ENCODE measurements around the gene TUBG2.

The TUBG2 gene

DNA sequence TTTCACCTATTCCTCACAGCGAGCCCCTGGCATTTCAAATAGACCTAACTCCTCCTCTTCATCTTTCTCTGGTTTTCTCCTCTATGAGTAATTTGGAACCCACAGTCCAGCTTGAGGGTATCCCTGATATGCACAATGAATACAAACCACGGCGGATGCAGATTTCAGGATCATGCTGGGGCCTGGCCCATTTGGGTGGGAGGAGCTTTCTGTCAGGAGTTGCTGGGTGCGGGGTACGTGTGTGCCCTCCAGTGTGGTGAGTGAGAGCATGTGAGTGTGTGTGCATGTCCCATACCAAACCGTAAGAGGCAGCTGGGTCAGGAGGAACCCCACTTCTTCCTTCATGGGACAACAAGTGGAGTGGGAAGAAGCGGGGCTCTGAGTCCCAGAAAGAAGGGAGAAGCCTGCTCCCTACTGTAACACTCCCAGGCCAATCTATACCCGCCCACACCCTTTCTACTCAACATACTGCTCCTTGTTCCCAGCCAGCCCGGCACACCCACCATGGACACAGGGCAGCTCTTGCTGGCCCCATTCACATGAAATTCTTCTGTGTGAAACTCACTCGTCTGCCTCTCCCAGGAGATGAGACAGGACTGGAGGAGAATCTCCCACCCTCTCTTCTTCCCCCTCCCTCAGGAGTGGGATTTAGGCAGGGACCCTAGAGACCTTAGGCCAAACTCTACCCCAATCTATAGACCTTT, 41.7 kb downstream of the TUBG2 start:
- no peak for DNase-seq

GRCh38 chr17:42702446-42702845, 43.4 kb downstream of the TUBG2 start:
- no peak for DNase-seq

DNA sequence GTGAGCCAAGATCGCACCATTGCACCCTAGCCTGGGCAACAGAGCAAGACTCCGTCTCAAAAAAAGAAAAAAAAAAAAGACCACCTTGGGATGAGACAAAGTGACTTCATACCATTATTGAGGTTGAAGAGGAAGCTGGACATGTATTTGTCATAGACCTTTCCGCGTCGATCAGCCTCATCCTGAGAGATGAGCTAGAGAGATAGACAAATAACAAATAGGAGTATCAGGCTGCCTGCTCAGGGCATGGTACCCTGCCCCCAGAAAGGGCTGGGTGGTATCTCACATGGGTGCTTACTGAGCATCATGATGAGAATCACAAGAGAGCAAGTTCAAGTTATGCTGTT, 45.4 kb downstream of the TUBG2 start:
- DNase-seq: no peak

DNA sequence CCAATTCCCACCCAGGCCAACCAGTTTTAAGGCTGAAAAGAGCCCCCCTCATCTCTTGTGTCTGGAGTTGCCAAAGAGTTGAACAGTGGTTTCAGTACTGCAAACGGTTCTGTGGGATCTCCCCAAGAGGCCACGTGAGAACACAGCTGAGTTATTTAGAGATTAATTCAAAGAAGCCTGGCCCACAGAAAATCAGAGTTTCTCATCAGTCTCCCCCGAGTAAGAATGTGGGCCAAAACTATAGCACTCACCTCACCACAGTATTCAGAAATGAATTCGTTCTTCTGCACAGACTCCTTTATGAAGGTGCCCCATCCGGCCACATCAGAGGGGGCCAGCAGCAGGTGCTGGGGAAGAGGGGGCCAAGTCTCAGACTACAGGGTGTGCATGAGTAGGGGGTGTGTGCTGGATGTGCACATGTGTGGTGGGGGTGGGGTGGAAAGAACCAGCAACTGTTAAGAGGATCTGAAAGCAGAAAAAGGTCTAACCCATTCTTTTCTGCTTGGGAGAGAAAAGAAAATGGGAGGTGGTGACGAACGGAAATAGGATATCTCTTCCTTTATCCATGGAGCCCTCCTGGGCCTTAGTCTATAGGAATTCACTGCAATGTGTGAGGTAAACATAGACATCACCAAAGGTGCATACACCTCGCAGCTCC, 45.9 kb downstream of the TUBG2 start:
- no peak for DNase-seq

DNA sequence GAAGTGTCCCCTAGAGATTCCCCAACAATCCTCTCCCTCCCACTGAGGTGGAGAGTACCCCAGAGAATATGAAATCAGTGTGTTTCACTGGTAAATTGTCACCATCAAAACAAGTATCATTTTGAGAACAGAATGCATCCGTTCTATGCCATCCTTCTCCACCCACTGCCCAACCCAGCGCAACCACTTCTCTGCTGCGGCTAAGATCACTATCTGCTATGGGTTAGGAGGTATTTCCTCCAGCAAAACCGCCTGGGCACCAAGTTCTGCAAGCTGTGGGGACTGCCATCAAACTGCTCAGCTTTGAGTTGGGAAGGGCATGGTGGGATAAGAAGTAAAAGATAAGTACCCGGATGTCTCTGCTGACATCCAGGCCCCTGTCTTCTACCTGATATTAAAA, 47.6 kb downstream of the TUBG2 start:
- no peak for DNase-seq

GRCh38 chr17:42708588-42708987, 49.5 kb downstream of the TUBG2 start:
- DNase-seq: no peak

- DNase-seq: no peak
These were observed 50.5 kb downstream of the TUBG2 start for GRCh38 chr17:42709561-42709960.
